Aorta (tissue), 5 donors: Measurements from ENCODE around the gene ADCYAP1R1. TPM values are rescaled to one million over a fixed set of nuclear protein-coding genes. Genes with fewer than 3 reads are reported as not detected.

Experiments
- ATAC-seq: fragments of 200-7000 bp; cut with Tn5 transposase; one replicate; pipeline ENCODE4 v1.9.1; 2022; ENCODE audit warnings: moderate library complexity; ENCODE audit not compliant: low FRiP score
- DNase-seq, 2 donors: peaks; one replicate each; pipeline ENCODE4 v3.0.0-alpha.2; 2020
- H3K27ac ChIP-seq, 2 donors: one replicate each; pipeline ENCODE4 v1.5.1; 2013; ENCODE audit warnings: low read length in 2 of 2, mild to moderate bottlenecking in 2 of 2, moderate library complexity in 2 of 2, control low read depth in 1 of 2, inconsistent platforms in 1 of 2, low read depth in 1 of 2
- H3K27me3 ChIP-seq, 2 donors: one replicate each; pipeline ENCODE4 v1.6.1; 2013; ENCODE audit warnings: control low read depth in 1 of 2, low read length in 1 of 2, mild to moderate bottlenecking in 1 of 2, moderate library complexity in 1 of 2; ENCODE audit not compliant: insufficient read depth in 2 of 2, control insufficient read depth in 1 of 2
- H3K36me3 ChIP-seq, 2 donors: one replicate each; pipeline ENCODE4 v1.6.1; 2013; ENCODE audit warnings: control low read depth in 1 of 2, low read length in 1 of 2, mild to moderate bottlenecking in 1 of 2; ENCODE audit not compliant: insufficient read depth in 2 of 2, control insufficient read depth in 1 of 2
- H3K4me1 ChIP-seq, 2 donors: one replicate each; pipeline ENCODE4 v1.6.1; 2013; ENCODE audit warnings: low read length in 2 of 2, control low read depth in 1 of 2, mild to moderate bottlenecking in 1 of 2, moderate library complexity in 1 of 2; ENCODE audit not compliant: insufficient read depth in 2 of 2, control insufficient read depth in 1 of 2
- H3K4me3 ChIP-seq, 2 donors: one replicate each; pipeline ENCODE4 v1.5.1; 2013; ENCODE audit warnings: low read length in 2 of 2, control low read depth in 1 of 2, mild to moderate bottlenecking in 1 of 2
- H3K9me3 ChIP-seq: one replicate; pipeline ENCODE4 v1.6.1; 2013; ENCODE audit warnings: mild to moderate bottlenecking, low read length; ENCODE audit not compliant: control insufficient read depth
- WGBS, 2 donors: extraction: QIAGEN DNeasy Blood & Tissue Kit; methylation state at CpG; one replicate each; pipeline ENCODE4 v1.1.7; 2013; 5-methylcytosine and 5-hydroxymethylcytosine counted together
- intact Hi-C, 2 donors: fragments of 100-400 bp; cut with DNase I; formaldehyde crosslinking; loops; one replicate each; pipeline versions ENCODE4 v1.14.2 to v1.15.0; 2022
- polyA plus RNA-seq, 2 donors: library from polyadenylated mRNA; stranded (reverse); fragments of 200-250 nt; gene quantifications; one replicate each; pipeline ENCODE4 v1.2.3, GENCODE V29; 2013
- total RNA-seq, 2 donors: library from RNA; stranded (reverse); fragmentation: NEBNext Ultra II Directional; extraction: Animal tissue kit (Norgen Biotek cat#: 25700); gene quantifications; one replicate each; pipeline ENCODE4 v1.2.1, GENCODE V29; 2021
- donor health status: healthy with polysubstance abuse.
- donor health status: Bipolar disorder and iron deficiency.
- donor health status: DM: no; HTN: no; CAD: no.
- donor health status: DM: no; HTN: no; CAD: no.
- donor health status: DM: yes; HTN: yes; CAD: no.

Gene ADCYAP1R1
- total and polyA plus RNA-seq, 4 donors, result 1.1 to 6.1 TPM; not detected in 2

GRCh38 chr7:31049005-31049765 lies 2.9 kb upstream of the ADCYAP1R1 start:
- no peak for ATAC-seq
- WGBS, 2 donors, result 84 to 85% methylated on average over 12 of the region's 12 CpGs
- no peak overlapping the region for H3K27ac ChIP-seq
- no peaks in the 10 kb centered on the region for H3K9me3 ChIP-seq
- no peaks in the 10 kb centered on the region for H3K4me1 ChIP-seq
- DNase-seq, result no peak
- no peaks in the 10 kb centered on the region for H3K36me3 ChIP-seq
- H3K4me3 ChIP-seq, result no peak overlapping the region
- intact Hi-C loops, result no loop called here
- no peaks in the 10 kb centered on the region for H3K27me3 ChIP-seq

- DNase-seq, result no peak
- no peaks in the 10 kb centered on the region for H3K4me1 ChIP-seq
- no peaks in the 10 kb centered on the region for H3K27me3 ChIP-seq
- no peak overlapping the region for H3K27ac ChIP-seq
- H3K36me3 ChIP-seq, result no peaks in the 10 kb centered on the region
- H3K4me3 ChIP-seq, result no peak overlapping the region
- no peaks in the 10 kb centered on the region for H3K9me3 ChIP-seq
- no peak for ATAC-seq
- intact Hi-C loops, result no loop called here
- 1 to 4% methylated on average over 11 to 52 of the region's 52 CpGs for WGBS, 2 donors
These were observed 356 bp downstream of the ADCYAP1R1 start for GRCh38 chr7:31052487-31052840.

- H3K27ac ChIP-seq, result no peak overlapping the region
These were observed 913 bp downstream of the ADCYAP1R1 start for GRCh38 chr7:31052841-31053601.

GRCh38 chr7:31053986-31054385 lies 1.9 kb downstream of the ADCYAP1R1 start:
- Histone ChIP-seq H3K27me3 (no peaks in the 10 kb centered on the region), H3K36me3 (no peaks in the 10 kb centered on the region), H3K9me3 (no peaks in the 10 kb centered on the region), H3K4me3 (no peak overlapping the region), H3K4me1 (no peaks in the 10 kb centered on the region), H3K27ac (no peak overlapping the region)
- 97% methylated on average over 5 of the region's 5 CpGs for WGBS, 2 donors
- ATAC-seq (no peak), DNase-seq (no peak)
- intact Hi-C loops, result no loop called here

More at GRCh38 chr7:31052841-31053601, 913 bp downstream of the ADCYAP1R1 start:
- Histone ChIP-seq H3K36me3 (no peaks in the 10 kb centered on the region), H3K27me3 (no peaks in the 10 kb centered on the region), H3K4me3 (no peak overlapping the region), H3K9me3 (no peaks in the 10 kb centered on the region), H3K4me1 (no peaks in the 10 kb centered on the region)
- intact Hi-C loops, result no loop called here
- WGBS, 2 donors, result 7 to 9% methylated on average over 50 of the region's 50 CpGs
- ATAC-seq (no peak), DNase-seq (no peak)

GRCh38 chr7:31054608-31055278 lies 2.6 kb downstream of the ADCYAP1R1 start:
- DNase-seq, result no peak
- H3K27ac ChIP-seq, result no peak overlapping the region
- H3K36me3 ChIP-seq, result no peaks in the 10 kb centered on the region
- no peak for ATAC-seq
- H3K4me1 ChIP-seq, result no peaks in the 10 kb centered on the region
- H3K27me3 ChIP-seq, result no peaks in the 10 kb centered on the region
- WGBS, 2 donors, result 80 to 88% methylated on average over 11 of the region's 11 CpGs
- H3K9me3 ChIP-seq, result no peaks in the 10 kb centered on the region
- no peak overlapping the region for H3K4me3 ChIP-seq
- intact Hi-C loops, result no loop called here

GRCh38 chr7:31055471-31055870 lies 3.4 kb downstream of the ADCYAP1R1 start:
- no peak overlapping the region for H3K27ac ChIP-seq
- DNase-seq (no peak), ATAC-seq (no peak)
- H3K9me3 ChIP-seq, result no peaks in the 10 kb centered on the region
- intact Hi-C loops, result no loop called here
- H3K4me3 ChIP-seq, result no peak overlapping the region
- H3K36me3 ChIP-seq, result no peaks in the 10 kb centered on the region
- no peaks in the 10 kb centered on the region for H3K27me3 ChIP-seq
- WGBS, 2 donors, result 28 to 35% methylated on average over 5 of the region's 5 CpGs
- H3K4me1 ChIP-seq, result no peaks in the 10 kb centered on the region

GRCh38 chr7:31056775-31057346 lies 4.8 kb downstream of the ADCYAP1R1 start:
- no peaks in the 10 kb centered on the region for H3K27me3 ChIP-seq

GRCh38 chr7:31058122-31058521 lies 6.0 kb downstream of the ADCYAP1R1 start:
- Histone ChIP-seq H3K27ac (no peak overlapping the region), H3K27me3 (no peaks in the 10 kb centered on the region), H3K9me3 (no peaks in the 10 kb centered on the region), H3K36me3 (no peaks in the 10 kb centered on the region), H3K4me3 (no peak overlapping the region), H3K4me1 (no peaks in the 10 kb centered on the region)
- ATAC-seq (no peak), DNase-seq (no peak)
- intact Hi-C loops, result no loop called here
- 84 to 86% methylated on average over 7 of the region's 7 CpGs for WGBS, 2 donors

More at GRCh38 chr7:31056775-31057346, 4.8 kb downstream of the ADCYAP1R1 start:
- DNase-seq, result no peak
- Histone ChIP-seq H3K4me3 (no peak overlapping the region), H3K4me1 (no peaks in the 10 kb centered on the region), H3K36me3 (no peaks in the 10 kb centered on the region), H3K9me3 (no peaks in the 10 kb centered on the region), H3K27ac (no peak overlapping the region)
- 66 to 68% methylated on average over 10 of the region's 10 CpGs for WGBS, 2 donors
- intact Hi-C loops, result no loop called here
- no peak for ATAC-seq
